Adrenal gland (tissue), 12 donors: ENCODE measurements around the gene SPAG8. TPM values are rescaled to one million over a fixed set of nuclear protein-coding genes. Genes with fewer than 3 reads are reported as not detected.

Experiments
- DNase-seq, 7 donors: peaks; one replicate each; pipeline ENCODE4 v3.0.0-alpha.2; 2019 to 2020
- H3K27ac ChIP-seq, 5 donors: fragments of 200-600 bp; sonication (generic) in 4 of 5; 1 replicate in 3 of 5; 2 replicates in 2 of 5; pipeline versions ENCODE4 v1.5.1 to v1.8.0; 2016 to 2020; ENCODE audit warnings: mild to moderate bottlenecking in 1 of 5
- H3K27me3 ChIP-seq: fragments of 200-600 bp; 2 replicates; pipeline ENCODE4 v1.8.0; 2021
- H3K36me3 ChIP-seq, 2 donors: fragments of 200-600 bp; replicated peaks in 1 of 2; 1 replicate in 1 of 2; 2 replicates in 1 of 2; pipeline versions ENCODE4 v1.5.1 to v1.8.0; 2018 to 2022
- H3K4me1 ChIP-seq, 2 donors: fragments of 200-600 bp; replicated peaks in 1 of 2; 1 replicate in 1 of 2; 2 replicates in 1 of 2; pipeline versions ENCODE4 v1.5.1 to v1.8.0; 2018 to 2021
- H3K4me3 ChIP-seq, 4 donors: fragments of 200-600 bp; sonication (generic) in 3 of 4; one replicate each; pipeline ENCODE4 v1.5.1; 2016 to 2018
- H3K9me3 ChIP-seq, 3 donors: fragments of 200-600 bp; sonication (generic) in 1 of 3; replicated peaks in 1 of 3; 1 replicate in 2 of 3; 2 replicates in 1 of 3; pipeline versions ENCODE4 v1.5.1 to v1.8.0; 2016 to 2021
- POLR2A ChIP-seq, 2 donors: fragments of 450-650 bp; IDR thresholded peaks; one replicate each; pipeline ENCODE4 v1.6.1; 2017; ENCODE audit warnings: antibody characterized with exemption in 2 of 2, mild to moderate bottlenecking in 2 of 2, moderate library complexity in 1 of 2
- whole genome bisulfite sequencing, 4 donors: extraction: QIAGEN DNeasy Blood & Tissue Kit in 2 of 4; methylation state at CpG; one replicate each; pipeline versions ENCODE4 v1.1.5 to v1.1.7; 2013 to 2017; 5-methylcytosine and 5-hydroxymethylcytosine counted together
- intact Hi-C, 2 donors: fragments of 100-400 bp; cut with DNase I; formaldehyde crosslinking; loops; one replicate each; pipeline versions ENCODE4 v1.14.1 to v1.15.0; 2022 to 2023
- polyA plus RNA-seq, 3 donors: library from polyadenylated mRNA; stranded (reverse); fragments of 200-250 nt in 2 of 3; fragments of 350-450 nt in 1 of 3; fragmentation: Illumina TruSeq in 1 of 3; extraction: RNeasy Lipid Tissue Mini Kit (QIAGEN cat#74804) in 1 of 3; gene quantifications; one replicate each; pipeline ENCODE4 v1.2.3, GENCODE V29; 2013 to 2014
- total RNA-seq, 9 donors: library from RNA; depleted of rRNA in 4 of 9; stranded (reverse); fragments of >200 nt in 4 of 9; fragments of 120-200 nt in 1 of 9; fragmentation: NEBNext Ultra II Directional in 1 of 9; extraction: Animal tissue kit (Norgen Biotek cat#: 25700) in 1 of 9; gene quantifications; one replicate each; pipeline versions ENCODE4 v1.1.0 to v1.2.4, GENCODE V29; 2013 to 2023
- TF ChIP-seq, protein P1 (sequence below), 6 experiments: fragments of 450-650 bp in 4 of 6; fragments of 200-600 bp in 2 of 6; sonication (generic) in 1 of 6; IDR thresholded peaks; 1 replicate in 5 of 6; 2 replicates in 1 of 6; pipeline versions ENCODE4 v1.5.1 to v1.8.0; 2016 to 2021; ENCODE audit warnings: antibody characterized with exemption in 6 of 6, mild to moderate bottlenecking in 2 of 6, moderate library complexity in 1 of 6
- donor health status: healthy with polysubstance abuse.
- donor health status: Bipolar disorder and iron deficiency.
- donor health status: DM: yes; HTN: yes; CAD: no.
- donor health status: DM: no; HTN: no; CAD: no.
- donor health status: DM: no; HTN: no; CAD: no.
- donor health status: DM: yes; HTN: yes; CAD: no.

Gene SPAG8
- total and polyA plus RNA-seq, 12 donors = 0.98 to 9.2 (median 2.7) TPM

GRCh38 chr9:35859310-35859989, 47.4 kb upstream of the SPAG8 start:
- Histone ChIP-seq H3K36me3 (no peaks in the 10 kb centered on the region), H3K9me3 (no peaks in the 10 kb centered on the region), H3K27me3 (no peaks in the 10 kb centered on the region), H3K4me3 (no peak overlapping the region), H3K4me1 (no peaks in the 10 kb centered on the region), H3K27ac (no peak overlapping the region)
- TF ChIP-seq POLR2A (IDR thresholded peaks at IDR 0.05) = no peak
- TF ChIP-seq, protein P1, sequence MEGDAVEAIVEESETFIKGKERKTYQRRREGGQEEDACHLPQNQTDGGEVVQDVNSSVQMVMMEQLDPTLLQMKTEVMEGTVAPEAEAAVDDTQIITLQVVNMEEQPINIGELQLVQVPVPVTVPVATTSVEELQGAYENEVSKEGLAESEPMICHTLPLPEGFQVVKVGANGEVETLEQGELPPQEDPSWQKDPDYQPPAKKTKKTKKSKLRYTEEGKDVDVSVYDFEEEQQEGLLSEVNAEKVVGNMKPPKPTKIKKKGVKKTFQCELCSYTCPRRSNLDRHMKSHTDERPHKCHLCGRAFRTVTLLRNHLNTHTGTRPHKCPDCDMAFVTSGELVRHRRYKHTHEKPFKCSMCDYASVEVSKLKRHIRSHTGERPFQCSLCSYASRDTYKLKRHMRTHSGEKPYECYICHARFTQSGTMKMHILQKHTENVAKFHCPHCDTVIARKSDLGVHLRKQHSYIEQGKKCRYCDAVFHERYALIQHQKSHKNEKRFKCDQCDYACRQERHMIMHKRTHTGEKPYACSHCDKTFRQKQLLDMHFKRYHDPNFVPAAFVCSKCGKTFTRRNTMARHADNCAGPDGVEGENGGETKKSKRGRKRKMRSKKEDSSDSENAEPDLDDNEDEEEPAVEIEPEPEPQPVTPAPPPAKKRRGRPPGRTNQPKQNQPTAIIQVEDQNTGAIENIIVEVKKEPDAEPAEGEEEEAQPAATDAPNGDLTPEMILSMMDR (IDR thresholded peaks at IDR 0.05) = peak in 1 of 6 experiments; percentile 3
- intact Hi-C loops = no loop called here
- 40 to 57% (median 46%) methylated on average over 8 to 16 of the region's 16 CpGs for WGBS, 4 donors
- DNase-seq = peak in 6 of 7 donors; percentile 49 to 78 (median 56)

DNA sequence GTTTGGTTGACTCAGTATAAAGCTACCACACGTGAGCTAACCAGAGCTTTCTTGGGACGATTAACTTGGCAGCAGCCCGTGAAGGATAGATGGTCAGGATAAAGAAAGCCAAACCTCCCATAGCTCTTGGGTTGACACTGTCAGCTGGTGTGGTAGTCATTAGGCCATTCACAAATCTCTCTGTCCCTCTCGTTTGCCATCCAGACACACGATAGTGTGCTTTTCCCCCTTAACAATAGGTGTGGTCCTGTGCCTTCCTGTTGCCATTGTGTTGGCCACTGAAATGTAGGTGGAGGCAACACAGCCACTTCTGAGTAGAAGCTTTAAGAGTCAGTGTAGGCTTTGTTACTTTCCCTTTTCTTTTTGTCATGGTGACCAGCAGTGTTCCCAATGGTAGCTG, 46.4 kb upstream of the SPAG8 start:
- H3K36me3 ChIP-seq = no peaks in the 10 kb centered on the region
- H3K4me3 ChIP-seq = no peak overlapping the region
- WGBS, 4 donors = 75 to 79% (median 76%) methylated on average over 5 of the region's 5 CpGs
- H3K27ac ChIP-seq = no peak overlapping the region
- H3K9me3 ChIP-seq = no peaks in the 10 kb centered on the region
- intact Hi-C loops = no loop called here
- TF ChIP-seq POLR2A (IDR thresholded peaks at IDR 0.05) = no peak
- TF ChIP-seq, protein P1 (IDR thresholded peaks at IDR 0.05) = no peak
- no peak for DNase-seq
- H3K4me1 ChIP-seq = no peaks in the 10 kb centered on the region
- no peaks in the 10 kb centered on the region for H3K27me3 ChIP-seq

DNA sequence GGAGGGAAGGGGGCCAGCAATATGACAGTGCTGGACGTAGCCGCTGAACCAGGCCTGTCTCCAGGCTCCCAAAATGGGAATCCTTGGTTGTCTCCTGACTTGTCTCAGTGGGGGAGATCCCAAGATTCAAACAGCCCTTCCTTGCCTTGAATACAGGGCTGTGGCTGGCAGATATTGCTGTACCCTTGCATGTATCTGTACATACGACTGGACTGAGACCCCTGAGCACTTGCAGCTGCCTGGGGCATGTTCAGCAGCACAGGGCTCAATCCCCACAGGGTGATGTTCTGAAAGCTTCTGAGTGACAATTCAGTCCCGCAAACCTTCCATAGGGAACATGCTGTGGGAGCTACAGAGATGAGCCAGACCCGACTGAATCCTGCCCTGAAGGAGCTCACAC, 44.8 kb upstream of the SPAG8 start:
- Histone ChIP-seq H3K9me3 (no peaks in the 10 kb centered on the region), H3K36me3 (no peaks in the 10 kb centered on the region), H3K4me3 (no peak overlapping the region), H3K27me3 (no peaks in the 10 kb centered on the region), H3K27ac (no peak overlapping the region), H3K4me1 (no peaks in the 10 kb centered on the region)
- 84 to 91% (median 86%) methylated on average over 2 to 5 of the region's 5 CpGs for WGBS, 4 donors
- intact Hi-C loops = no loop called here
- DNase-seq = peak in 2 of 7 donors; percentile 15 to 43
- no peak for TF ChIP-seq POLR2A (IDR thresholded peaks at IDR 0.05)
- TF ChIP-seq, protein P1 (IDR thresholded peaks at IDR 0.05) = no peak

DNA sequence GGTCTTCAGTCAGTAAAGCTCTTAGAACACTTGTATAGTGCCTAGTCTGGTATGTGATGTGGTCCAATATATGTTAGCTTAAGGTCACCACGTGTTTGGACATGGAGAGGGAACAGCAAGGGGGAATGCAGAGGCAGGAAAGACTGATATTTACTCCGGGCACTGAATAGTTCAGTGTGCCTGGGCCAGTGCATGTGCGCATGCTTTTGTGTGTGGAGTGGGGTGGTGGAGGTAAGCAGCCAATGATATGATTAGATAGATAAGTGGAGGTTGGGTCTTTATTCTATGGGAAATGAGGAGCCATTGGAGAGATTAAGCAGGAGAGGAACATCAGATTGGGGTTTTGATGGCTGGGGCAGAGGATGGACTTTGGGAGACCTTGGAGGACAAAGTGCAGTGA, 44.1 kb upstream of the SPAG8 start:
- intact Hi-C loops = no loop called here
- Histone ChIP-seq H3K27ac (no peak overlapping the region), H3K36me3 (no peaks in the 10 kb centered on the region), H3K9me3 (no peaks in the 10 kb centered on the region), H3K4me3 (no peak overlapping the region), H3K4me1 (no peaks in the 10 kb centered on the region), H3K27me3 (no peaks in the 10 kb centered on the region)
- TF ChIP-seq, protein P1 (IDR thresholded peaks at IDR 0.05) = no peak
- TF ChIP-seq POLR2A (IDR thresholded peaks at IDR 0.05) = no peak
- 75 to 85% (median 79%) methylated on average over 3 of the region's 3 CpGs for WGBS, 4 donors
- no peak for DNase-seq
